ENCODE measurements around the gene LMO7. TPM values are rescaled to one million over a fixed set of nuclear protein-coding genes. Genes with fewer than 3 reads are reported as not detected.

LMO7 gene
- total and polyA plus RNA-seq, 2 of the 8 experiments (the other 6 are each of a cell fraction or from before 2014, with no cell fraction given): 8.1 to 28.3 TPM

DNA sequence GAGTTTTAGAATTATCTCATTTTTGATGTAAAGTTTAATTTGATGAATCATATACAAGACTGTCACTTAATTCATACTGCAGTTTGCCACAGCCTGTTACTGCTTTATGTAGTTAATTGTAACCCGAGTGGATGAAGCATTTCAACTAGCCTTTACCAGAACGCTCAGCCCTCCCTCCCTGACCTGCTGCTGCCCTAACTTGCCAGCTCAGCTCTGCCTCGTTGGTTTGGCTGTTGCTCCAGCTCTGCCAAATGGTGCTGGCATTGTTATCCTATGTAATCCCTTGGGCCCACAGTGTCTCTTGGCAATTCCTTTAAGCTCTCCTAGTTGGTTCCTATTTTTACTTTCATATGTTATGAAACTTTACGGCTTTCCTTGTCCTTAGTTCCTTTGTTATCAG lies 113.3 kb downstream of the LMO7 start (continued):
- TF ChIP-seq, protein P1, sequence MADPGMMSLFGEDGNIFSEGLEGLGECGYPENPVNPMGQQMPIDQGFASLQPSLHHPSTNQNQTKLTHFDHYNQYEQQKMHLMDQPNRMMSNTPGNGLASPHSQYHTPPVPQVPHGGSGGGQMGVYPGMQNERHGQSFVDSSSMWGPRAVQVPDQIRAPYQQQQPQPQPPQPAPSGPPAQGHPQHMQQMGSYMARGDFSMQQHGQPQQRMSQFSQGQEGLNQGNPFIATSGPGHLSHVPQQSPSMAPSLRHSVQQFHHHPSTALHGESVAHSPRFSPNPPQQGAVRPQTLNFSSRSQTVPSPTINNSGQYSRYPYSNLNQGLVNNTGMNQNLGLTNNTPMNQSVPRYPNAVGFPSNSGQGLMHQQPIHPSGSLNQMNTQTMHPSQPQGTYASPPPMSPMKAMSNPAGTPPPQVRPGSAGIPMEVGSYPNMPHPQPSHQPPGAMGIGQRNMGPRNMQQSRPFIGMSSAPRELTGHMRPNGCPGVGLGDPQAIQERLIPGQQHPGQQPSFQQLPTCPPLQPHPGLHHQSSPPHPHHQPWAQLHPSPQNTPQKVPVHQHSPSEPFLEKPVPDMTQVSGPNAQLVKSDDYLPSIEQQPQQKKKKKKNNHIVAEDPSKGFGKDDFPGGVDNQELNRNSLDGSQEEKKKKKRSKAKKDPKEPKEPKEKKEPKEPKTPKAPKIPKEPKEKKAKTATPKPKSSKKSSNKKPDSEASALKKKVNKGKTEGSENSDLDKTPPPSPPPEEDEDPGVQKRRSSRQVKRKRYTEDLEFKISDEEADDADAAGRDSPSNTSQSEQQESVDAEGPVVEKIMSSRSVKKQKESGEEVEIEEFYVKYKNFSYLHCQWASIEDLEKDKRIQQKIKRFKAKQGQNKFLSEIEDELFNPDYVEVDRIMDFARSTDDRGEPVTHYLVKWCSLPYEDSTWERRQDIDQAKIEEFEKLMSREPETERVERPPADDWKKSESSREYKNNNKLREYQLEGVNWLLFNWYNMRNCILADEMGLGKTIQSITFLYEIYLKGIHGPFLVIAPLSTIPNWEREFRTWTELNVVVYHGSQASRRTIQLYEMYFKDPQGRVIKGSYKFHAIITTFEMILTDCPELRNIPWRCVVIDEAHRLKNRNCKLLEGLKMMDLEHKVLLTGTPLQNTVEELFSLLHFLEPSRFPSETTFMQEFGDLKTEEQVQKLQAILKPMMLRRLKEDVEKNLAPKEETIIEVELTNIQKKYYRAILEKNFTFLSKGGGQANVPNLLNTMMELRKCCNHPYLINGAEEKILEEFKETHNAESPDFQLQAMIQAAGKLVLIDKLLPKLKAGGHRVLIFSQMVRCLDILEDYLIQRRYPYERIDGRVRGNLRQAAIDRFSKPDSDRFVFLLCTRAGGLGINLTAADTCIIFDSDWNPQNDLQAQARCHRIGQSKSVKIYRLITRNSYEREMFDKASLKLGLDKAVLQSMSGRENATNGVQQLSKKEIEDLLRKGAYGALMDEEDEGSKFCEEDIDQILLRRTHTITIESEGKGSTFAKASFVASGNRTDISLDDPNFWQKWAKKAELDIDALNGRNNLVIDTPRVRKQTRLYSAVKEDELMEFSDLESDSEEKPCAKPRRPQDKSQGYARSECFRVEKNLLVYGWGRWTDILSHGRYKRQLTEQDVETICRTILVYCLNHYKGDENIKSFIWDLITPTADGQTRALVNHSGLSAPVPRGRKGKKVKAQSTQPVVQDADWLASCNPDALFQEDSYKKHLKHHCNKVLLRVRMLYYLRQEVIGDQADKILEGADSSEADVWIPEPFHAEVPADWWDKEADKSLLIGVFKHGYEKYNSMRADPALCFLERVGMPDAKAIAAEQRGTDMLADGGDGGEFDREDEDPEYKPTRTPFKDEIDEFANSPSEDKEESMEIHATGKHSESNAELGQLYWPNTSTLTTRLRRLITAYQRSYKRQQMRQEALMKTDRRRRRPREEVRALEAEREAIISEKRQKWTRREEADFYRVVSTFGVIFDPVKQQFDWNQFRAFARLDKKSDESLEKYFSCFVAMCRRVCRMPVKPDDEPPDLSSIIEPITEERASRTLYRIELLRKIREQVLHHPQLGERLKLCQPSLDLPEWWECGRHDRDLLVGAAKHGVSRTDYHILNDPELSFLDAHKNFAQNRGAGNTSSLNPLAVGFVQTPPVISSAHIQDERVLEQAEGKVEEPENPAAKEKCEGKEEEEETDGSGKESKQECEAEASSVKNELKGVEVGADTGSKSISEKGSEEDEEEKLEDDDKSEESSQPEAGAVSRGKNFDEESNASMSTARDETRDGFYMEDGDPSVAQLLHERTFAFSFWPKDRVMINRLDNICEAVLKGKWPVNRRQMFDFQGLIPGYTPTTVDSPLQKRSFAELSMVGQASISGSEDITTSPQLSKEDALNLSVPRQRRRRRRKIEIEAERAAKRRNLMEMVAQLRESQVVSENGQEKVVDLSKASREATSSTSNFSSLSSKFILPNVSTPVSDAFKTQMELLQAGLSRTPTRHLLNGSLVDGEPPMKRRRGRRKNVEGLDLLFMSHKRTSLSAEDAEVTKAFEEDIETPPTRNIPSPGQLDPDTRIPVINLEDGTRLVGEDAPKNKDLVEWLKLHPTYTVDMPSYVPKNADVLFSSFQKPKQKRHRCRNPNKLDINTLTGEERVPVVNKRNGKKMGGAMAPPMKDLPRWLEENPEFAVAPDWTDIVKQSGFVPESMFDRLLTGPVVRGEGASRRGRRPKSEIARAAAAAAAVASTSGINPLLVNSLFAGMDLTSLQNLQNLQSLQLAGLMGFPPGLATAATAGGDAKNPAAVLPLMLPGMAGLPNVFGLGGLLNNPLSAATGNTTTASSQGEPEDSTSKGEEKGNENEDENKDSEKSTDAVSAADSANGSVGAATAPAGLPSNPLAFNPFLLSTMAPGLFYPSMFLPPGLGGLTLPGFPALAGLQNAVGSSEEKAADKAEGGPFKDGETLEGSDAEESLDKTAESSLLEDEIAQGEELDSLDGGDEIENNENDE (IDR thresholded peaks at IDR 0.05; ENCODE audit: insufficient replicate concordance, low read length): no peak
- TF ChIP-seq CTBP2 (IDR thresholded peaks at IDR 0.05; ENCODE audit: borderline replicate concordance, insufficient read depth, insufficient read length, low read length): no peak
- TF ChIP-seq, protein P2, sequence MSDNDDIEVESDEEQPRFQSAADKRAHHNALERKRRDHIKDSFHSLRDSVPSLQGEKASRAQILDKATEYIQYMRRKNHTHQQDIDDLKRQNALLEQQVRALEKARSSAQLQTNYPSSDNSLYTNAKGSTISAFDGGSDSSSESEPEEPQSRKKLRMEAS (IDR thresholded peaks at IDR 0.05): no peak
- TF ChIP-seq FOSL1 (IDR thresholded peaks at IDR 0.05; ENCODE audit: insufficient read depth, low read depth, low read length): no peak
- no peak for TF ChIP-seq POLR2A (IDR thresholded peaks at IDR 0.05; ENCODE audit: control extremely low read depth in 1 of 2, low read depth in 2 of 2, low read length in 2 of 2)
- no peak for TF ChIP-seq ASH2L (IDR thresholded peaks at IDR 0.05; ENCODE audit: low read length)
- TF ChIP-seq TCF12 (IDR thresholded peaks at IDR 0.05; ENCODE audit: low read depth, low read length): no peak
